Activated CD4-positive, alpha-beta memory T cell treated with anti-CD3 and anti-CD28 coated beads, Interleukin-2, amount 10 ng/mL, durations not matched to agents 7 days and 5 days (primary cell): ENCODE measurements around the gene BORCS6. TPM values are rescaled to one million over a fixed set of nuclear protein-coding genes. Genes with fewer than 3 reads are reported as not detected.

ENCODE experiments used
- CTCF ChIA-PET: fragments of 350-600 bp; sonication (Branson Sonifier 250); formaldehyde crosslinking; loops from one replicate; lab custom pipeline; 2021; ENCODE audit warnings: antibody characterized with exemption, inconsistent platforms; lab: Charles Lee
- POLR2A ChIA-PET: fragments of 350-600 bp; sonication (Branson Sonifier 250); formaldehyde crosslinking; loops from one replicate; lab custom pipeline; 2021; ENCODE audit warnings: antibody characterized with exemption; lab: Charles Lee
- DNase-seq: peaks from one replicate; pipeline ENCODE4 v3.0.0-alpha.2; 2020
- H3K27ac Mint-ChIP-seq: one replicate; pipeline ENCODE4 v1.8.0; 2021; ENCODE audit warnings: mild to moderate bottlenecking, mixed read lengths
- H3K27me3 Mint-ChIP-seq: one replicate; pipeline ENCODE4 v1.8.0; 2021; ENCODE audit warnings: mixed read lengths
- H3K36me3 Mint-ChIP-seq: one replicate; pipeline ENCODE4 v1.8.0; 2021; ENCODE audit warnings: low read depth, mixed read lengths
- H3K4me1 Mint-ChIP-seq: one replicate; pipeline ENCODE4 v1.8.0; 2021; ENCODE audit warnings: mixed read lengths
- H3K4me3 Mint-ChIP-seq: one replicate; pipeline ENCODE4 v1.8.0; 2021; ENCODE audit warnings: mild to moderate bottlenecking, mixed read lengths
- H3K9me3 Mint-ChIP-seq: one replicate; pipeline ENCODE4 v1.8.0; 2021; ENCODE audit warnings: mixed read lengths
- total RNA-seq, 2 experiments: library from RNA; stranded (reverse); gene quantifications; one replicate each; pipeline ENCODE4 v1.2.3, GENCODE V29; 2021

Gene BORCS6
- total RNA-seq, 2 experiments from 2014 or later, result 16.3 to 17.0 TPM

- peak; percentile 85 for DNase-seq
- Mint-ChIP-seq H3K4me1 (peaks cover 50% of the 10 kb centered on the region), H3K36me3 (peaks cover 26% of the 10 kb centered on the region), H3K4me3 (peak overlapping the region; percentile 76), H3K9me3 (no peaks in the 10 kb centered on the region), H3K27ac (peak overlapping the region; percentile 98), H3K27me3 (no peaks in the 10 kb centered on the region)
- ChIA-PET POLR2A (interaction anchor here (0.7 to 16.5 kb wide), 22 partner anchors 10 to 321 kb away, joined by 3 to 653 read pairs (median 6); partner anchors contain the start of genes AURKB, BORCS6, CNTROB and CTC1), CTCF (interaction anchor here (0.8 to 1.3 kb wide), 6 partner anchors 9 to 70 kb away, joined by 3 to 5 read pairs (median 4); no protein-coding TSS in a partner anchor)
Observed at GRCh38 chr17:8163978-8164814, 25.8 kb downstream of the BORCS6 start.

- ChIA-PET POLR2A (interaction anchor here (0.7 to 16.5 kb wide), 24 partner anchors 9 to 321 kb away, joined by 3 to 653 read pairs (median 6); partner anchors contain the start of genes BORCS6, CNTROB, CTC1 and HES7), CTCF (interaction anchor here (0.8 to 1.3 kb wide), 7 partner anchors 10 to 69 kb away, joined by 3 to 5 read pairs (median 3); no protein-coding TSS in a partner anchor)
- Mint-ChIP-seq H3K4me3 (peak overlapping the region; percentile 76), H3K9me3 (no peaks in the 10 kb centered on the region), H3K27me3 (no peaks in the 10 kb centered on the region), H3K4me1 (peaks cover 57% of the 10 kb centered on the region), H3K27ac (peak overlapping the region; percentile 98), H3K36me3 (peaks cover 33% of the 10 kb centered on the region)
- DNase-seq, result no peak
Observed at GRCh38 chr17:8162997-8163977, 26.7 kb downstream of the BORCS6 start.

GRCh38 chr17:8162233-8162996 is 27.6 kb downstream of the BORCS6 start, which contains the start of gene VAMP2:
Gene VAMP2 (minus strand): TSS chr17:8162948. CDS start chr17:8162879, 69 bp downstream.
- peaks cover 59% of the 10 kb centered on the region for H3K4me1 Mint-ChIP-seq
- peaks cover 34% of the 10 kb centered on the region for H3K36me3 Mint-ChIP-seq
- H3K4me3 Mint-ChIP-seq, result peak within 1 kb of the TSS; percentile 81
- no peaks in the 10 kb centered on the region for H3K27me3 Mint-ChIP-seq
- H3K9me3 Mint-ChIP-seq, result no peaks in the 10 kb centered on the region
- POLR2A ChIA-PET, result interaction anchor here (0.7 to 16.5 kb wide), 11 partner anchors 11 to 133 kb away, joined by 3 to 653 read pairs (median 7); partner anchors contain the start of genes CTC1, PFAS, SLC25A35 and TMEM107
- peak within 1 kb of the TSS; percentile 98 for H3K27ac Mint-ChIP-seq
- CTCF ChIA-PET, result interaction anchor here (1.3 to 7.0 kb wide), 2 partner anchors 25 to 43 kb away, joined by 3 to 44 read pairs; partner anchors contain the start of gene ALOXE3
- peak; percentile 89 for DNase-seq

- peaks cover 34% of the 10 kb centered on the region for H3K36me3 Mint-ChIP-seq
- H3K9me3 Mint-ChIP-seq, result no peaks in the 10 kb centered on the region
- CTCF ChIA-PET, result interaction anchor here (1.3 to 7.0 kb wide), 3 partner anchors 9 to 42 kb away, joined by 3 to 44 read pairs (median 3); partner anchors contain the start of genes ALOXE3 and PER1
- H3K4me3 Mint-ChIP-seq, result peak overlapping the region; percentile 81
- DNase-seq, result no peak
- POLR2A ChIA-PET, result interaction anchor here (0.6 to 16.5 kb wide), 13 partner anchors 10 to 88 kb away, joined by 3 to 653 read pairs (median 6); partner anchors contain the start of genes CTC1, PFAS and TMEM107
- H3K4me1 Mint-ChIP-seq, result peaks cover 59% of the 10 kb centered on the region
- peak overlapping the region; percentile 91 for H3K27ac Mint-ChIP-seq
- H3K27me3 Mint-ChIP-seq, result no peaks in the 10 kb centered on the region
Observed at GRCh38 chr17:8161289-8162232, 28.4 kb downstream of the BORCS6 start.

GRCh38 chr17:8160741-8161221 is 29.2 kb downstream of the BORCS6 start:
- DNase-seq, result no peak
- Mint-ChIP-seq H3K4me3 (peak overlapping the region; percentile 81), H3K4me1 (peaks cover 59% of the 10 kb centered on the region), H3K27me3 (no peaks in the 10 kb centered on the region), H3K27ac (peak overlapping the region; percentile 91), H3K36me3 (peaks cover 34% of the 10 kb centered on the region), H3K9me3 (no peaks in the 10 kb centered on the region)
- CTCF ChIA-PET, result interaction anchor here (1.5 to 7.0 kb wide), 2 partner anchors 9 to 41 kb away, joined by 3 to 44 read pairs; partner anchors contain the start of genes ALOXE3 and PER1
- POLR2A ChIA-PET, result interaction anchor here (0.7 to 16.5 kb wide), 10 partner anchors 9 to 89 kb away, joined by 3 to 653 read pairs (median 6); partner anchors contain the start of genes PFAS and TMEM107

GRCh38 chr17:8160224-8160577 is 29.8 kb downstream of the BORCS6 start:
- ChIA-PET CTCF (interaction anchor here (1.5 to 7.0 kb wide), 3 partner anchors 8 to 41 kb away, joined by 3 to 44 read pairs (median 23); partner anchors contain the start of genes ALOXE3 and PER1), POLR2A (interaction anchor here (1.0 to 16.5 kb wide), 4 partner anchors 14 to 21 kb away, joined by 3 to 653 read pairs (median 8); partner anchors contain the start of gene TMEM107)
- H3K4me1 Mint-ChIP-seq, result peaks cover 59% of the 10 kb centered on the region
- H3K27ac Mint-ChIP-seq, result peak overlapping the region; percentile 91
- H3K36me3 Mint-ChIP-seq, result peaks cover 34% of the 10 kb centered on the region
- peak overlapping the region; percentile 81 for H3K4me3 Mint-ChIP-seq
- DNase-seq, result no peak
- no peaks in the 10 kb centered on the region for H3K27me3 Mint-ChIP-seq
- no peaks in the 10 kb centered on the region for H3K9me3 Mint-ChIP-seq

DNA sequence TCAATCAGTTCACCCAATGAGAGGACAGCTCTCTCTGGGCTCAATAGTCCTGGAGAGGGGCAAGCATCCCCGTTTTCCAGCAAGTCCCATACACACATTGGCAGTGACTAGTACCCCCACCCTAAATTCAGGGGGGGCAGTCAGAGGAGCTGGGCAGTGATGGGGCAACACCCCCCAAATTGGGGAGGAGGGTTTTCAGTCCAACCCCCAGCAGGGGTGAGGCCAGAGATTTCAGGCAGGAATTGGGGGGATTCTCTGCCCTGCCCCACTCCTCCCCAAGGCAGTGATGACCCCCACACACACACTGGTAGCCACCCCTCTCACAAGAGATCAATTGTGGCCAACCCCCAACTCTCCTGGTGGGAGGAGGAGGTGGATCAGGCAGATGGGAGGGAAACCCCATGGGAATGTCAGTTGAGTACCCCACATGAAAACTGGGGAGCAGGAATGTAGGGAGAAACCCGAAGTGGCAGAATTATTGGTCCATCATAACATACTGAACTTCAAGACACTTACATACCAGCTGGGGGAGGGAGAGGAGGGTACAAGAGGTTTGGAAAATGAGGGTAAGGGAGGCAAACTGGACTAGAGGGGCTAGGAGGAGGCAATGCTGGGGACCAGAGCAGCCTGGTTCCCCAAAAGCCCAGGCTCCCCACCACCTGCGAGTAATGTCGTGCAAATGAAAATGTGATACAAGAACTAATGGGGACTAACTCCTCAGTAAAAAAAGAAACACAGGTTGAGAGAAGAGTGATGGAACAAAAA is 30.3 kb downstream of the BORCS6 start:
- no peak for DNase-seq
- H3K27ac Mint-ChIP-seq, result peak overlapping the region; percentile 67
- CTCF ChIA-PET, result interaction anchor here (1.5 to 7.0 kb wide), 7 partner anchors 7 to 136 kb away, joined by 3 to 44 read pairs (median 6); partner anchors contain the start of genes ALOXE3, PER1, SLC25A35 and TMEM107
- peaks cover 34% of the 10 kb centered on the region for H3K36me3 Mint-ChIP-seq
- no peaks in the 10 kb centered on the region for H3K9me3 Mint-ChIP-seq
- H3K27me3 Mint-ChIP-seq, result no peaks in the 10 kb centered on the region
- POLR2A ChIA-PET, result interaction anchor here (1.1 to 16.5 kb wide), 5 partner anchors 15 to 85 kb away, joined by 3 to 653 read pairs (median 14); partner anchors contain the start of genes HES7 and TMEM107
- peaks cover 54% of the 10 kb centered on the region for H3K4me1 Mint-ChIP-seq
- no peak overlapping the region for H3K4me3 Mint-ChIP-seq

DNA sequence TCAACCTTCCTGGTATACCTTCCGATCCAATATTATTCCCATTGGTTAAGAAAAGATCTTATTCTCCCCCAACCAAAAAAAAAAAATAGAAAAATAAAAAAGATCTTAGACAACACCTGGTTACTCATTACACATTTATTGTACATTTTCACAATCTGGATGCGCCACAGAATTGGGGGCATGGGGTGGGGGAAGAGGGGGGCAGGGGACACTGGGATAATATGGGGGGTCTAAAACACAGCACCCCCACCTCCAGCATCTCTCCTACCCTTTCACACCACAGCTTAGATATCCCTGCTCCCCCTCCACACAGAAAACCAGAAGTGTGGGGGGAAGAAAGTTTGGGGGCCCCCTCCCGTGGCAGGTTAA is 31.0 kb downstream of the BORCS6 start:
- Mint-ChIP-seq H3K4me3 (no peak overlapping the region), H3K4me1 (peaks cover 47% of the 10 kb centered on the region), H3K27me3 (no peaks in the 10 kb centered on the region)

GRCh38 chr17:8158267-8159031 is 31.5 kb downstream of the BORCS6 start:
- POLR2A ChIA-PET, result interaction anchor here (0.6 to 16.5 kb wide), 8 partner anchors 11 to 91 kb away, joined by 3 to 653 read pairs (median 14); partner anchors contain the start of genes BORCS6, HES7, PFAS and TMEM107
- Mint-ChIP-seq H3K27ac (peak overlapping the region; percentile 79), H3K36me3 (peaks cover 35% of the 10 kb centered on the region), H3K27me3 (no peaks in the 10 kb centered on the region), H3K4me3 (peak overlapping the region; percentile 32), H3K9me3 (no peaks in the 10 kb centered on the region), H3K4me1 (peaks cover 44% of the 10 kb centered on the region)
- peak; percentile 89 for DNase-seq
- CTCF ChIA-PET, result interaction anchor here (0.8 to 7.0 kb wide), 16 partner anchors 9 to 137 kb away, joined by 3 to 44 read pairs (median 4); partner anchors contain the start of genes ALOXE3, SLC25A35 and TMEM107

More for the DNA sequence above, 31.0 kb downstream of the BORCS6 start:
- no peaks in the 10 kb centered on the region for H3K9me3 Mint-ChIP-seq
- ChIA-PET CTCF (interaction anchor here (0.8 to 7.0 kb wide), 15 partner anchors 9 to 136 kb away, joined by 3 to 44 read pairs (median 5); partner anchors contain the start of genes ALOXE3, SLC25A35 and TMEM107), POLR2A (interaction anchor here (0.6 to 16.5 kb wide), 8 partner anchors 12 to 90 kb away, joined by 3 to 653 read pairs (median 14); partner anchors contain the start of genes BORCS6, HES7, PFAS and TMEM107)
- H3K27ac Mint-ChIP-seq, result peak overlapping the region; percentile 79
- peaks cover 34% of the 10 kb centered on the region for H3K36me3 Mint-ChIP-seq
- DNase-seq, result no peak
